Left kidney (tissue), 1 donor: ENCODE measurements around the gene BLOC1S6. TPM values are rescaled to one million over a fixed set of nuclear protein-coding genes. Genes with fewer than 3 reads are reported as not detected.

ENCODE experiments used
- polyA plus RNA-seq: library from polyadenylated mRNA; unstranded; fragments of 120-200 nt; gene quantifications from one replicate; pipeline ENCODE4 v1.2.1, GENCODE V29; 2013; ENCODE audit not compliant: insufficient read length

The BLOC1S6 gene
- polyA plus RNA-seq, 1 donor, result 53.3 TPM

Other genes with a start within 250 kb of the BLOC1S6 start
- gene GATM, start 208.8 kb upstream of the BLOC1S6 start, polyA plus RNA-seq, result 242 TPM
- 11.3 TPM for gene SLC30A4, start 64.6 kb upstream of the BLOC1S6 start, polyA plus RNA-seq
- gene SQOR, start 47.6 kb downstream of the BLOC1S6 start, polyA plus RNA-seq, result 20.0 TPM